ENCODE data around the gene SPECC1. TPM values are rescaled to one million over a fixed set of nuclear protein-coding genes. Genes with fewer than 3 reads are reported as not detected.
A peak's percentile ranks its signal among the peaks of the same experiment; 100 is the strongest.
"Not testable (repeated sequence)": the region's sequence is repeated elsewhere in the genome, so short reads cannot be mapped to it uniquely, and the experiment has no call there.

The SPECC1 gene
- total RNA-seq, 1 donor from 2014 or later, result 12.9 TPM

DNA sequence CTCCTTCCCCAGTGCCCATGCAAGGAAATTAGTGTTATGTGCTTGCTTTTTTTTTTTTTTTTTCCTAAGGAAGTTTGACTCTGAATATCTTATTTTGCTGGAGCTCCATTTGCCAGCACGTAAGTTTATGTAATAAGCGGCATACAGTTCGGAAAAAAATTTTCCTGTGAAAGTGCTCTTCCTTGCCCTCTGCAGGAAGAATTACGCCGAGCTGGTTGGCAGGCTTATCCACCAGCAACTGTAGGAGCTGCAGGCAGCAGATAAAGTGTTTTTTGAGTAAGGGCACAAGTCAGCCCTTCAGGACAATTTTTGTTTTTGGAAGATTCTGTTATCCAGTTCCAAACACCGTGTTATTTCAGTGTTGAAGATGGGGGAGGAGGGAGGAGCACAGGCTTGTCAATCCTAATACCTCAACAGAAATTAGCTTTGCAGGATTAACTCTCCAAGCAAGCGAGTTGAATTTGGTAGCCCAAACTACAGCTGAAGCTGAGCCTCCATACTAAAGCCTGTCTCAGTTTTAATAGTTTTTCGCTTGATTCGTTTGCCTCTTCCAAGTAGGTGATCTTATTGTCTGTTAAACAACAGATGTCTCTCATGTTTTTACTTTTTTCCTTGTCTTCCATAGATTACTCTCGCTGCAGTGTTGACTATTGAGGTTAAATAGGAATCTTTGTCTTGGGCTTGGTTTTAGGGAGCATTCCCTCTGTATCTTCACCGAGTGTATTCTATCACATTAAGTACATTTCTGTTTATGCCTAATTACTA, 1.1 kb downstream of the SPECC1 start:
- peak; percentile 20 for DNase-seq (ENCODE audit: extremely low read depth, low read depth, low spot score)

DNA sequence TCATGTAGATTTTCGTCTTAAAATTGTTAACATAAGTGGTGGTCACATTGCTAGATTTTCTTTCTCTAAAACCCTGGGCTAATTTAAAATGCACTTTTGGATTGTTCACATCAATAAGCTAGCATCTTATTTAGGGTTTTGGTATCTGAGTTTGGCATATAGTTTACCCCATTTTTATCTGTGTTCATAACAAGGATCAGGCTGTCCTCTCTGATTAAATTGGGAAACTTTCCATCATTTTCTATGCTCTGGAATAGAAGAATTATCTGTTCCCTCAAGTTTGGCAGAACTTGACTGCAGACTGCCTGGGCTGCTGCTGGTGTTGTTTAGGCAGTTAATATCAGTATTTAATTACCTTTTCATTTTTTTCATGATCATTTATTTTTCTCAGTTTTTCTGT, 1.8 kb downstream of the SPECC1 start:
- no peak for DNase-seq (ENCODE audit: extremely low read depth, low read depth, low spot score)

DNA sequence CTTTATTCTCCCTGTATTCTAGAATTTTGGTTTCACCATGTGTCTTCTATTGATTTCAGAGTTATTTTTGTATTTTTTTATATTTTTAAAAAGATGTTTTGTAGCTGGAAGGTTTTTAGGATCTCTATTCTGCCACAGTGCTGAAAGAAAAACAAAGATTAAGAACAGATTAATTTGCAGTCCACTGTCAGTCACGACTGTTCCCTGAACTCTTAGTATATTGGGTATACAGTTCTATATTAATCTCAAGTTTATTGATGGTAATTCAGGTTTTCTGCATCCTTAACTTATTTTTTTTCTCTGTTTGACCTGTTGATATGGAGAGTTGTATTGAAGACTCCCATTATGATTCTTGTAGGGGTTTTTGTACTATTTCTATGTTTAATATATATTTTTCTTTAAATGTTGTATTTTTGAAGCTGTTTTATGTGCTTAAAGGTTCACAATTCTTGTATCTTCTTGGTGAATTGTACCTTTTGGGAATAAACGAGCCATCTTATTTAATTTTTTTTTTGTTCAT, 2.9 kb downstream of the SPECC1 start:
- no peak for DNase-seq (ENCODE audit: extremely low read depth, low read depth, low spot score)

DNA sequence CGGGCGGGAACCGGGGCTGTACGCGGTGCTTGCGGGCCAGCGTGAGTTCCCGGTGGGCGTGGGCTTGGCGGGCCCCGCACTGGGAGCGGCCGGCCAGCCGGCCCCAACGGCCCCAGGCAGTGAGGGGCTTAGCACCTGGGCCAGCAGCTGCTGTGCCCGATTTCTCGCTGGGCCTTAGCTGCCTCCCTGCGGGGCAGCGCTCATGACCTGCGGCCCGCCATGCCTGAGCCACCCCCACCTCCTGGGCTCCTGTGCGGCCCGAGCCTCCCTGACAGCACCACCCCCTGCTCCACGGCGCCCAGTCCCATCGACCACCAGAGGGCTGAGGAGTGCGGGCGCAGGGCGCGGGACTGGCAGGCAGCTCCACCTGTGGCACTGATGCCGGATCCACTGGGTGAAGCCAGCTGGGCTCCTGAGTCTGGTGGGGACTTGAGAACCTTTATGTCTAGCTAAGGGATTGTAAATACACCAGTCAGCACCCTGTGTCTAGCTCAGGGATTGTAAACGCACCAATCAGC, 7.4 kb downstream of the SPECC1 start:
- DNase-seq (ENCODE audit: extremely low read depth, low read depth, low spot score), result not testable (repeated sequence)

DNA sequence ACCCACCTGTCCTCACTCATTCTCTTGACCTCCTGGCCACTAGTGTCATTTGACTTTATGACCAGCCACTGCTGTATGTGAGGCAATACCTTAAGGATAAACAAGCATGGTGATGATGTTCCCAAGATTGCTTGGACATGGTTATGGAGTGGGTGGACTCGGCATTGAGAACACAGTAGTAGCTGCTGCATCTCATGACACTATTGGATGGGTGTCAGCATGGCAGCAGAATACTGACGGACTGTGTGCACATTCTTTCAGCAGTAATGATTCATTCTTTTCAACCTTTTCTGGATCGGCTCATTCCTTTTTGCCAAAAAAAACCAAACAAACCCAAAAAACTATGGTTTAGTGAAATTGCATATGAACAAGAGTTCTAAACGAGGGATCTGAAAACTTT, 13.5 kb downstream of the SPECC1 start:
- no peak for DNase-seq (ENCODE audit: extremely low read depth, low read depth, low spot score)

DNA sequence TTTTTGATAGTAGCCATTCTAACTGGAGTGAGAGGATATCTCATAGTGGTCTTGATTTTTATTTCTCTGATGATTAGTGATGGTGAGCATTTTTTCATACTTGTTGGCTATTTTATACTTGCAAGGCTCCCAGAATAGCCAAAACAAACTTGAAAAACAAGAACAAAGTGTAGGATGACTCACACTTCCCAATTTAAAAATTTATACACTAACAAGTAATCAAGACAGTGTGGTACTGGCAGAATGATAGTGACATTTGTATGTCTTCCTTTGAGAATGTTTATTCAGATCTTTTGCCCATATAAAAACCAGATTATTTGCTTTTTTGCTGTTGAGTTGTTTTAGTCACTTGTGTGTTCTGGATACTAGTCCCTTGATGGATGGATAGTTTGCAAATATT, 17.8 kb downstream of the SPECC1 start:
- DNase-seq (ENCODE audit: extremely low read depth, low read depth, low spot score), result no peak

DNA sequence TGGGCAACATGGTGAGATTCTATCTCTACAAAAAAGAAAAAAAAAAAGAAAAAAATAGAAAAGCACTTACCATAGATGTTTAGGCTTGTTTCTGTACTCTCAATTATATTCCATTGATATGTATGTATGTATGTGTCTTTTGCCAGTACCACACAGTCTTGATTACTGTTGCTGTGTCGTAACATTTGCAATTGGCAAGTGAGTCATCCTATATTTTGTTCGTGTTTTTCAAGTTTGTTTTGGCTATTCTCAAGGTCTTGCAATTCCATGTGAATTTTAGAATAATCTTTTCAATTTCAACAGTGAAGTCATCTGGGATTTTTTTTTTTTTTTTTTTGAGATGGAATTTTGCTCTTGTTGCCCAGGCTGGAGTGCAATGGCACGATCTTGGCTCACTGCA, 19.3 kb downstream of the SPECC1 start:
- no peak for DNase-seq (ENCODE audit: extremely low read depth, low read depth, low spot score)

DNA sequence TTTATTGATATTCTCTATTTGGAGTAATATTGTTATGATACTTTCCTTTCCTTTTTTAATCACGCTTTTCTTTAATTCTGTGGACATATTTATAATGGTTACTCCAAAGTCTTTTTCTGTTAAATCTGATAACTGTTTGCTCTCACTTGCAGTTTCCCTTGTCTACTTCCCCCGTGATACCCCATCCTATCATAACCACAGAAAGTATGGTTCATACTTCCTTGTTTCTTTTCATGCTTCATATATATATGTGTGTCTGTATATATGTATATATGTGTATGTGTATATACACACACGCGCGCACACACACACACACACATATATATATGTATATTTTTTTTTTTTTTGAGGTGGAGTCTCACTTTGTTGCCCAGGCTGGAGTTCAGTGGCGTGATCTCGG, 23.5 kb downstream of the SPECC1 start:
- DNase-seq (ENCODE audit: extremely low read depth, low read depth, low spot score), result no peak

DNA sequence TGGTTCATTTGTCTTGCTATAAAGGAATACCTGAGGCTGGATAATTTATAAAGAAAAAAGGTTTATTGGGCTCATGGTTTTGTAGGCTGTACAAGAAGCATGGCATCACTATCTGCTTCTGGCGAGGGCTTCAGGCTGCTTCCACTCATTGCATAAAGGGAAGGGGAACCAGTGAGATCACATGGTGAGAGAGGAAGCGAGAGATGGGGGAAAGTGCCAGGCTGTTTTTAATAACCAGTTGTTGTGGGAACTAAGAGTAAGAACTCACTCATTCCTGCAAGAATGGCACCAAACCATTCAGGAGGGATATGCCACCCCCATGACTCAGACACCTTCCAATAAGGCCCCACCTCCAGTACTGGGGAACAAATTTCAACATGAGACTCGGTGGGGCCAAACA, 24.3 kb downstream of the SPECC1 start:
- DNase-seq (ENCODE audit: extremely low read depth, low read depth, low spot score), result no peak

DNA sequence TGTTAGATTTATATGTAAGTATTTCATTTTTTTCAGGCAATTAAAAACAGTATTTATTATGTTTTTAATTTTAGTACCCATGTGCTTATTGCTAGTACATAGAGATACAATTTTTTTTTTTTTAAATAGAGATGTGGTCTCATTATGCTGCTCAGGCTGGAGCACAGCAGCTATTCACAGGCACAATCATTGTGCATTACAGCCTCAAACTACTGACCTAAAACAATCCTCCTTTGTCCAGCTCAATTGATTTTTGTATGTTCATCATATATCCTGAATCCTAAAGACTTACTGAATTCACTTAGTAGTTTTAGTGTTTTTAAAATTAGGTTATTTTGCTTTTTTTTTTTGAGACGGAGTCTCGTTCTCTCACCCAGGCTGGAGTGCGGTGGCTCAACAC, 26.3 kb downstream of the SPECC1 start:
- no peak for DNase-seq (ENCODE audit: extremely low read depth, low read depth, low spot score)

DNA sequence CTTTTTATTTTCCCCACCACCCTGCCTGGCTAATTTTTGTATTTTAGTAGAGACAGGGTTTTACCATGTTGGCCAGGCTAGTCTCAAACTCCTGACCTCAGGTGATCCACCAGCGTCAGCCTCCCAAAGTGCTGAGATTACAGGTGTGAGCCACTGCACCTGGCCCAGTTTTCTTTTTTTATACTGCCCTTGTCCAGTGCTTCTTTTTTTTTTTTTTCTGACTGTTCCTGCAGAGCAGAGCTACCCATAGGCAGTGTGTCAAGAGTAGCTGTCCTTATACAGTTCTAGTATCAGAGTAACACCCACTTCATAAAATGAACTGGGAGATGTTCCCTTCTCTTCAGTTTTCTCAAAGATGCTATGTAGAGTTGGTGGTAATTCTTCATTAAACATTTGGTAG, 28.1 kb downstream of the SPECC1 start:
- DNase-seq (ENCODE audit: extremely low read depth, low read depth, low spot score), result not testable (repeated sequence)

DNA sequence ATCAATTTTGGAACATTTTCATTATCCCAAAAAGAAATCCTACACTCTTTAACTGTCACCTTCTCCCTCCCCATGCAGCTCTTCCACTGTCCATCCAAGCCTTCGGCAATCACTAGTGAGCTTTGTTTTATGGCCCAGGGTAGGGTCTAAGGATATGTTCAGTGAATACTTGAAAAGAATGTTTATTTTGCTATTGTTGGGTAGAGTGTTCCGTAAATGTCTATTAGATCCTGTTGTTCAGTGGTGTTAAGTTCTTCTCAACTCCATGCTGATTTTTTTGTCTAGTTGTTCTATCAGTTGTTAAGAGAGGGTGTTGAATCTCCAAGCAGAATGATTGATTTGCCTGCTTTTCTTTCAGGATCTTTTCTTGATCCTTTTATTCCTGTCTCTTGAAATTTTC, 29.9 kb downstream of the SPECC1 start:
- no peak for DNase-seq (ENCODE audit: extremely low read depth, low read depth, low spot score)

DNA sequence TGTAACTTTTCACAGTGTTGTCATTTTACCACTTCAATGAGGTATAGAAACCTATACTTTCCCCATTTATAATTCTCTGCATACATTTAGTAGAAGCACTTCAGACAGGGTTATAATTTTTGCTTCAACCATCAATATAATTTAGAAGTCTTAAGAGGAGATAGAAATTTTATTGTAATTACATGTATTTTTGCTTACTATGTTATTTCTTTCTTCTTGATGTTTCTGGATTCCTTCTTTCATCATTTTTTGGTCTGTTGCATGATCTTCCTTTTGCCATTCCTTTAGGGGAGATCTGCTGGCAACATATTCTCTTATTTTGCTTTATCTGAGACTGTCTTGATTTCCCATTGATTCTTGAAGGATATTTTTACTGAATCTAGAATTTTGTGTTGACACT, 31.1 kb downstream of the SPECC1 start:
- DNase-seq (ENCODE audit: extremely low read depth, low read depth, low spot score), result no peak

DNA sequence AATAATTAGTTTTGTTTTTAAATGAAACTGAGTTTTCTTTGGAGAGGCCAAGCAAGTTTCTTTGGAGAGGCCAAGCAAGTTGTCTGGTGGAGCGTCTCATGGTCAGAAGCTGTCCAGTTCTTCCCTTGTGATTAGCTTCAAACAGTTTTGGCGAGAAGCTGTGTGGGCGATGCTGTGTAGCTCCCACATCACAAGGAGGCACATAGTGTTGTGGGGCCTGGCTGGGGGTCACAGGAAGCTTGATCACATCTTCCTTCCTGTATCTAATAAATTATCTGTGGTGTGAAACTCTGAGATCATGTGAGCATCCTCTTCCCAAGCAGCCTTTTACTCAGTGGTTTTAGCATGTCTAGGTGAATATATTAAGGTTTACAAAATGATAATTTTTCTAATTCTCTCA, 33.9 kb downstream of the SPECC1 start:
- no peak for DNase-seq (ENCODE audit: extremely low read depth, low read depth, low spot score)

DNA sequence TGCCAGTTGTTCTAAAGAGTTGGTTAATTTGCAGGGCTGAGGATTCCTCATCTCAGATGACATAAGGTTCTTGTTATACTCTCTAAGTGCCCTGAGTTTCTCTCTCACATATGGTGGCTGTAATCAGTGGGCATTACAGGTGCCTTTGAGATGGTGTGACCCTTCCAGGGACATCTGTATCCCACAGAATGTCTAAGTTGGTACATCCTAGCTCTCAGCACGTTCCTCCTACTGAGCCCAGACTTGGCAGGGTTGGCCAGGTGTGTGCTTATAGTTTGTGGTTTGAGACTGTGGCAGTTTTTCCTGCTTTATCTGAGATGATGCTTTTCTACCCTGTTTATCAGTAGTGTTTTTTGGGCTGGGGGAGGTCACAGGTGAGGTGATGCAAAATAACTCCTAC, 36.3 kb downstream of the SPECC1 start:
- no peak for DNase-seq (ENCODE audit: extremely low read depth, low read depth, low spot score)

DNA sequence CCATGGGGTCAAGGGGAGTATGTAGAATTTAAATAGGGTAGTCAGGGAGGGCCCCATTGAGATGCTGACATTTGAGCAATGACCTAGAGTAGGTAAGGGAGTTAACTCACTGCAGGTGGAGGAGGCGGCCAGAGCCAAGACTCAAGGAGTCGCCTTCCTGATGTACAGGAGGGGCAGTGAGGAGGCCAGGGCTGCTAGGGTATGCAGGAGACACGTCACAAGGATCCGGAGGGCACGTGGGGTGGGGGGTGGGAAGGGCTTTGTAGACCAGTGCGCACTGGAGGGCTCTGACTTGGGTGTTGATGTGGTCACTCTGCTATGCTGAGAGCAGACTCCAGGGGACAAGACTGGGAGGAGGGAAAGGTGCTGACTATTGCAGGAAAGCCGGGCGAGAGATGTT, 37.5 kb downstream of the SPECC1 start:
- no peak for DNase-seq (ENCODE audit: extremely low read depth, low read depth, low spot score)

DNA sequence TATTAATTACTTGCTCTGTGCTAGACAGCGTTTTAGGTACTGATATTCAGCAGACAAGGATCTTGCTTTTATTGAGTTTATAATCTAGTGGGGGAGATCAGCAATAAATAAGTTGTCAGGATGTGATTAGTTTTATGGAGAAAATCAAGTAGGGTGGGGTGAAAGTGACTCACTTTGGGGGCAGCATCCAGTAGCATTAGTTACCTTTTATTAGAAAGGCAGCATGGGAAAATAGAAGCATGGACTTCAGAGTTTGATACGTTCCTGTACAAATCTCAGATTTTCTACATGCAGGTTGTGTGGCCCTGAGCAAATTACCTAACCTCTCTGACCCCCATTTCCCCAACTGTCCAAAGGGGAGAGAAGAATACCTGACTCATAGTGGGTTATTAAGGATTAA, 42.5 kb downstream of the SPECC1 start:
- no peak for DNase-seq (ENCODE audit: extremely low read depth, low read depth, low spot score)

DNA sequence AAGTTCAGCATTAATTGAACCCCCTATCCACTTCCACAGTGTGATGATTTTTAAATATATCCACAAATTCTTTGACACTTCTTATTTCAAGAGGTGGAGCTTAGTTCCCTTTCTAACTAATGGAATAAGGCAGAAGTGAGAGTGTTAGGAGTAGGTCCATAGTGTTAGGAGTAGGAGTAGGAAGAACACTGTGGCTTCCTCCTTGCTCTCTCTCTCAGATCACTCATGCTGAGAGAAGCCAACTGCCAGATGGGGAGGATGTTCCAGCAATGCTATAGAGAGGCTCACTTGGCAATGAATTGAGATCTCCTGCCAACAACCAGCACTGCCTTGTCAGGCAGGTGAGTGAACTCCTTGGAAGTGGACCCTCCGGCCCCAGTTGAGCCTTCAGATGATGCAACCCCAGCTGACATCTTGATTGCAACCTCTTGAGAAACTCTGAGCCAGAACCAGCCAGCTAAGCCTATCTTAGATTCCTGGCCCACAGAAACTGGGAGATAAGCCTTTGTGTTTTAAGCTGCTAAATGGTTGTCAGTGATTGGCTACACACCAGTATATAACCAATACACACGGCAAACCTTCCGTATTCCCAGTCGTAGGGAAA, 44.3 kb downstream of the SPECC1 start:
- DNase-seq (ENCODE audit: extremely low read depth, low read depth, low spot score), result no peak

DNA sequence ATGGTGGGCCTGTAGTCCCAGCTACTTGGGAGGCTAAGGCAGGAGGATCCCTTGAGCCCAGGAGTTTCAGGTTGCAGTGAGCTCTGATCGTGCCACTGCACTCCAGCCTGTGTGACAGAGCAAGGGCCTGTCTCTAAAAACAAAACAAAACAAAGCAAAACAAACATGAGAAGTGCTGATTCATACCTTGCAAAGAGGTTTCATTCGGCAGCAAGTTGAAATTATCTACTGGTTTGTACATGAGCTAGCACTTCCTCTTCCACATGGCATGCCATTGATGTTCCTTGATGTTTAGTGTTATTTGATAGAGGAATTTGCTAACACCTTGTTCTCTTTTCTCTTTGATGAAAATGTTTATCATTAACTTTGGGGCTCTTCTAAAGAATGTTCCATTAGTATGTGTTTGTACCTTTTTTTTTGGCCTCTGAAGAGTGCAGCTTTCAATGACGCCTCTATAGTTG, 50.6 kb downstream of the SPECC1 start:
- DNase-seq (ENCODE audit: extremely low read depth, low read depth, low spot score), result no peak

DNA sequence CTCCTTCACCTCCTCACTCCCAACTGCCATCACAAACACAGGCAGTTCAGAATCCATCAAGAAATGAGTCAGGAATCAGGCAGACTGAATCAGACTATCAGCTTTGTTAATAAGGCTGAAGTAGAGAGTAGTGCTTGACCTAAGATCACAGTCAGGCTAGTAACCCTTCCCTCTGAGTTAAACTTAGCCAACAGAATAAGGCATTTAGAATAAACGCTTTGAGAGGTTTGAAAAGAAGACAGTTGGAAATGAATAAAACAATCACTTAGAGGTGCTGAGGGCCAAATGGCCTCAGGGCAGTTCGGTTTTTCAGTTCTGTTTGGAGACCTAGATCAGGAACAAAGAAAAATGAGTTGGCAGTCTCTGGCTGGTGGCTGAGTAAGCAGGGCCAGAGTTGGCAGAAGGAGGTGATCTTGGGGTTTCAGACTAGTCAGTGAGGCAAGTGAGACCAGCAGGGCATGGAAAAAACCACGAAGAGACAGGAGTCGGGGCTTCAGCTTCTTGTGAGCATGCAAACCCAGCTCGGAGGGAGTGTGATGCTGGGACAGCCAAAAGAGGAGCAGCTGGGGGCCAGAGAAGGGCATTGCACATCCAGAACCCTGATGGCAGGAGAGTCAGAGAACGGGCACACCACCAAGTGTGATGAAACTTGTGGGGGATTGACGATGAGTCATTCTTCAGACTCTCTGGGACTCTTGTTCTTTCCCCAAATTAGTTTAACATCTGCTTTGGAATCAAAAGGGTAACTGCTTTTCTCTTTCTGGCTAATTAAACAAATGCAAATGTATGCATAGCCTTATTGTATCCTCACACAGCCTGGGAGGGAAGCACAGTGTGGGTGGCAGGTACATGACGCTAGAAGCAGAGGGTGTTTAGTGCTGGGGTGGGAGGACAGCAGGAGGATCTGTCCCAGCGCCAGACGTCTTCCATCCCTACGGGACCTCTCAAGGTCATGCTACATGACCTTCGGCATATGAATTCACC, 54.8 kb downstream of the SPECC1 start:
- DNase-seq (ENCODE audit: extremely low read depth, low read depth, low spot score), result no peak

DNA sequence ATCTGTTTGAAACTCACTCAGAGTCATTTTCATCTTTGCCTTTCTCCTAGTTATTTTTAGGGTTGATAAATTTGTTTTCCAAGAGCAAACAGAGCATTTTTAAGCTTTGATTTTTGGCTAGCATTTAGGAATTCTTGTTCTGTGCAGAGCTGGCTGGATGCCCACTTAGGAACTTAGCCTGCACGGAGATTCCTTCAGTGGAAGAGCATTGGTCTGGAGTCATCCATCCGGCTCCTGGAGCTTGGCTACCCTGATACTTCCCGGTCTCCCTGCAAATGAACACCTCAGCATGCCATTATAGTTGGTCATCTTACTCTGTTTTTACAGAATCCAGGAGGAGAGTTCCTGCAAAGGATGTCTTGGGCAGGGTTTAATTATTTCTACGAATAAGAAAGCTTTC, 57.1 kb downstream of the SPECC1 start:
- DNase-seq (ENCODE audit: extremely low read depth, low read depth, low spot score), result no peak
